ENCODE measurements around the gene SPARC.

The SPARC gene

DNA sequence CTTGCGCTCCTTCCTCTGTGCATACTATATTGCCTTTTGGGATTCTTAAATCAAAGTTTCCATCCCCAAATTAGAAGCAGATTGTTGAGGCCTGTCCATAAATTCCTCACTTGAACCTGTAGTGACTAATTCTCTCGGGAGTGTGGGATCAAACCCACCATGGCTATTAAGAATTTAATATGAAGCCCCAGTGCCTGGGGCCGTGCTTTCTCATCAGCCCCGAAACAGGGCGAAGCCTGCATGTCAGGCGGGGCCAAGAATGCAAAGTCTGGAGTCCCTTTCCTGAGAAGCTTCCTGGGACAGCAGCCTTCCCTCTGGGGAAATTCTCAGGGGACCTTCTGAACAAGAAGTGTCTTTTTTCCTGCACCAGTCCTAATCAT lies 66.3 kb downstream of the SPARC start:
- POLR2A ChIA-PET = no interaction called here
- CTCF ChIA-PET = interaction anchor here (8.1 kb wide), 1 partner anchor 31 kb away, joined by 37 read pairs; no protein-coding TSS in a partner anchor
- TF ChIP-seq, protein P1, sequence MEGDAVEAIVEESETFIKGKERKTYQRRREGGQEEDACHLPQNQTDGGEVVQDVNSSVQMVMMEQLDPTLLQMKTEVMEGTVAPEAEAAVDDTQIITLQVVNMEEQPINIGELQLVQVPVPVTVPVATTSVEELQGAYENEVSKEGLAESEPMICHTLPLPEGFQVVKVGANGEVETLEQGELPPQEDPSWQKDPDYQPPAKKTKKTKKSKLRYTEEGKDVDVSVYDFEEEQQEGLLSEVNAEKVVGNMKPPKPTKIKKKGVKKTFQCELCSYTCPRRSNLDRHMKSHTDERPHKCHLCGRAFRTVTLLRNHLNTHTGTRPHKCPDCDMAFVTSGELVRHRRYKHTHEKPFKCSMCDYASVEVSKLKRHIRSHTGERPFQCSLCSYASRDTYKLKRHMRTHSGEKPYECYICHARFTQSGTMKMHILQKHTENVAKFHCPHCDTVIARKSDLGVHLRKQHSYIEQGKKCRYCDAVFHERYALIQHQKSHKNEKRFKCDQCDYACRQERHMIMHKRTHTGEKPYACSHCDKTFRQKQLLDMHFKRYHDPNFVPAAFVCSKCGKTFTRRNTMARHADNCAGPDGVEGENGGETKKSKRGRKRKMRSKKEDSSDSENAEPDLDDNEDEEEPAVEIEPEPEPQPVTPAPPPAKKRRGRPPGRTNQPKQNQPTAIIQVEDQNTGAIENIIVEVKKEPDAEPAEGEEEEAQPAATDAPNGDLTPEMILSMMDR (IDR thresholded peaks at IDR 0.05; ENCODE audit: control extremely low read depth, extremely low read depth, low read depth, missing control alignments) = no peak
- no peak for DNase-seq (ENCODE audit: extremely low spot score)

DNA sequence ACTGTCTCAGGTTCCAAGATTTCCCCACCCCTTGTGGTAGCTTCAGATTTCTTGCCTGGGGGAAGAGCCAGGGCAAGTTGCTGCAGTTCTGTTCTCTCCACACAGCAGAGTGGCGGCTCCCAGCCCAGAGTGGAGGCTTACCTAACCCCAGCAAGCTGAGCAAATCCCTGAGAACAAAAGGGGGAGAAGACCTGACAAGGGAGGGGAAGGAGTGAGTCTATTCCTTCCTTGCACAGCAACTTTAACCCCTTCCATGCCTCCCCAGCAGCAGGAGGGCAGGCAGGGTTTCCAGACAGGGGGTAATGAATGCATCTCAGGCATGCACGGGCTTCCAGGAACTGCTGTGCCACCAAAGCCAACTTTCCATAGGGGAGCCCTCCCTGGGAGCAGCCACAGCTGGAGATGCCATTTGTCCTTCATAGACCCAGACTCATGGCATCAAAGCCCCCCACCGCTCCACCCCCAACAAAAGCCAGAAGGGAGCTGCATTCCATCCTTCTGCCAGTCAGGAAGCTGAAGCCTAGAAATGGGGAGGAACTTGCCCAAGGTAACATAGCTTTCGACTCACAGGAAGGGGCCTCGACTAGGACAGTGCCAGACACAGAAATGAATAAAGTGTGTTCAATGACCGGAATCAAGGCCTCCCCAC lies 66.8 kb downstream of the SPARC start:
- ChIA-PET CTCF (interaction anchor here (1.1 to 8.1 kb wide), 3 partner anchors 8 to 32 kb away, joined by 4 to 37 read pairs (median 5); no protein-coding TSS in a partner anchor), POLR2A (no interaction called here)
- TF ChIP-seq, protein P1 (IDR thresholded peaks at IDR 0.05; ENCODE audit: control extremely low read depth, extremely low read depth, low read depth, missing control alignments) = no peak
- DNase-seq (ENCODE audit: extremely low spot score) = no peak

DNA sequence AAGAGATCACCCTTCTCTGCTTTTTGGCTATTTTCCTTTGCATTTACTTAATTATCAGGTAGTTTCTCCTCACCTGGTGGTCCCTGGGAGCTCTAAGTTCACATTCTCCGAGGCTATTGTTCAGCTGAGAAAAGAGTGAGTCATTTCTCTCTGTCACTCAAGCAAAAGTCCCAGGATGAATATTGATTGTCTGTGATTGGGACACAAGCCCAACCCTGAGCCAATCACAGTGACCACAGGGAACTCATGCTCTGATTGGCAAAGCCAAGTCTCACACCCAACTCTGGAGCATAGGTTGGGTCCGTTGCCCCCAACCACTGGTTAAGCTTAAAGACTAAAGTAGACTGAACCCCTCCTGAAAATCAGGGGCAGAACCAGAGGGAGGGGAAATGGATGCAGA lies 67.8 kb downstream of the SPARC start:
- DNase-seq (ENCODE audit: extremely low spot score) = no peak
- TF ChIP-seq, protein P1 (IDR thresholded peaks at IDR 0.05; ENCODE audit: control extremely low read depth, extremely low read depth, low read depth, missing control alignments) = no peak
- CTCF ChIA-PET = interaction anchor here (1.1 to 8.1 kb wide), 4 partner anchors 9 to 33 kb away, joined by 3 to 37 read pairs (median 4); no protein-coding TSS in a partner anchor
- POLR2A ChIA-PET = no interaction called here

DNA sequence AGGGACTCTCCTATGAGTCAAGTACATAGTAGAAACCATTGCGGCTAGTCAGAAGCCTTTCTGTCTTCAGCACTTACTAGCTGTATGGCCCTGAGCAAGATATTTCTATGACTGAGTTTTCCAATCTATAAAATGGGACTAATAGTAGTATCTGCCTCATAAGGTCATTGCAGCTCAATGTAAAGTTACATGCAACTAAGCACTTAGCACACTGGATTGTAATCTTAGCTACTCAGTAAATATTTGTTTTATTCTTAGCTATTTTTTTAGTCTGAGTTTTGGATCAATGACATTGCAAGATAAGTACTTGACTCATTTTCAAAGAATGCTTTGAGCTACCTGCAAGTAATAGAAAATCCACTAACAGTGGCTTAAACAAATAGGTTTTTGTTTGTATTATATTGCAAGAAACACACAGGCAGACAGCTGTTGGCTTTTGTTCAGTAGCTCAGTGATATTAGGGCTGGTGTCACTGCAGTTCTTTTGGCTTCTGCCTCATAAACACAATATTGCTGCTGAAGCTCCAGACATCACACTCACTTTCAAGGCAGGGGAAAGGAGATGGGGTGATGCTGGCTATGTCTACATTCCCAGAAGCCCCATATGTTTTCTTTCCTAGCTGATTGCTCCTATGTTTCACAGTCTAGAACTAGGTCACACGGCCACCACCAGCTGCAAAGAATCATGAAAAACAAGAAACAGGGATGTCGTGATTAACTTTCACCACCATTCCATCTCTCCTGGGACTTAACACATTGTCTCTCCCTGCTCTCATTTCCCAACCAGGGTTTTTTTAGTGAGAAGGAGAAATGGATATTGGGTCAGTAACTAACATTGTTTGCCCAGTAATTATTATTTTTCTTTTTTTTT lies 68.6 kb downstream of the SPARC start:
- DNase-seq (ENCODE audit: extremely low spot score) = no peak
- POLR2A ChIA-PET = no interaction called here
- TF ChIP-seq, protein P1 (IDR thresholded peaks at IDR 0.05; ENCODE audit: control extremely low read depth, extremely low read depth, low read depth, missing control alignments) = no peak
- CTCF ChIA-PET = interaction anchor here (0.8 to 8.1 kb wide), 9 partner anchors 9 to 153 kb away, joined by 3 to 37 read pairs (median 4); no protein-coding TSS in a partner anchor

DNA sequence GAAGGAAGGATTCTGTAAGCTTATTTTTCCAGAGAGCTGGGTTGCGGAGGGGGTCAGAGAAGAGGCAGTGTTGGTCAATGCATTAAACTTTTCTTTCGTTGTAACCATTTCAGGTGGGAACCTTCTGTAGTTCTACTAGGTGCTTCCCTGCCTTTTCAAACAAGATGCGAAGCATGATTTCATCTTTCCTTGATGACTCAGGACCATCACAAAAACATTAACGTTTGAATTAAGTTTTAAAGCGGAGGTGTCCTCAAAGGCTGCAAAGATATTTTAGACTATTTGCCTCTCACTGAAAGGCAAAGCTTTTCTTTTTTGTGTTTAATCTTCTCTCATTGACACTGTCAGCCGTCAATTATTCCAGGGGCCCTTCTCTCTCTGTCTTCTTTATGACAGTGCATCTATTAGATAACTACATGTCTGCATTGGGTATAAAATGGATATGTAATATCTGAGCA lies 69.3 kb downstream of the SPARC start:
- ChIA-PET POLR2A (no interaction called here), CTCF (interaction anchor here (0.8 to 8.1 kb wide), 7 partner anchors 9 to 154 kb away, joined by 3 to 37 read pairs (median 4); no protein-coding TSS in a partner anchor)
- no peak for DNase-seq (ENCODE audit: extremely low spot score)
- TF ChIP-seq, protein P1 (IDR thresholded peaks at IDR 0.05; ENCODE audit: control extremely low read depth, extremely low read depth, low read depth, missing control alignments) = no peak

DNA sequence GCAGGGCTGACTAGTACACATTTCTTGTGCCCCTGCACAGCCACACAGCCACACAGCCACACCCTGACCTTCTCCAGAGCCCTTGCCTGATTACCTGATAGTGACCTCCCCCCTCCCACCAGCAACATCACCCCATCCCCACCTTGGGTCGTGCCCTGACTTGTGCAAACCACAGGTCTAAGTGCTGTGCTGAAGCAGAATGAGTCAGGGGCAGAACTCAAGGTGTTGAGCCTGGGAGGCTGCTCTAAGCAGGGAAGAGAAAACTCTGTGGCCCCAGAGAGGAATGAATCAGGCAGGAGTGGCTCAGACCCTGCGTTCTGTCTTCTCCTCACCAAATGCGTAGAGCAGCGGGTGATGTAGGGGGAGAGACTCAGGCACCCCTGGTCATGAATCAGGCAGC lies 71.3 kb downstream of the SPARC start:
- POLR2A ChIA-PET = no interaction called here
- CTCF ChIA-PET = interaction anchor here (1.1 kb wide), 1 partner anchor 16 kb away, joined by 3 read pairs; no protein-coding TSS in a partner anchor
- TF ChIP-seq, protein P1 (IDR thresholded peaks at IDR 0.05; ENCODE audit: control extremely low read depth, extremely low read depth, low read depth, missing control alignments) = no peak
- DNase-seq (ENCODE audit: extremely low spot score) = no peak

Measured in GM10248 (cell line).